Mesenteric fat pad (tissue), 1 donor: ENCODE data around the gene LRP1B. TPM values are rescaled to one million over a fixed set of nuclear protein-coding genes. Genes with fewer than 3 reads are reported as not detected.
A peak's percentile ranks its signal among the peaks of the same experiment; 100 is the strongest.

Experiments used
- DNase-seq: peaks from one replicate; pipeline ENCODE4 v3.0.0-alpha.2; 2020; ENCODE audit warnings: low spot score
- long read RNA-seq: library from polyadenylated mRNA; unstranded; transcript quantifications from one replicate; pipeline ENCODE4 v2.0.0, GENCODE V29; 2020
- total RNA-seq: library from RNA; stranded (reverse); fragmentation: NEBNext Ultra II Directional; extraction: Animal tissue kit (Norgen Biotek cat#: 25700); gene quantifications from one replicate; pipeline ENCODE4 v1.2.1, GENCODE V29; 2021
- donor health status: DM: yes; HTN: yes; CAD: no.

Gene LRP1B
- 0.22 TPM for total RNA-seq
- long read RNA-seq, result 0 reads

- no peak for DNase-seq
These were observed at the start of gene LRP1B for GRCh38 chr2:142131010-142131669. Gene LRP1B (minus strand): TSS chr2:142131016. CDS start chr2:142130729, 287 bp downstream.

GRCh38 chr2:142179686-142180085 lies 48.9 kb upstream of the LRP1B start:
- no peak for DNase-seq

GRCh38 chr2:142178604-142179003 lies 47.8 kb upstream of the LRP1B start:
- no peak for DNase-seq

GRCh38 chr2:142176941-142177340 lies 46.1 kb upstream of the LRP1B start:
- DNase-seq, result no peak

- no peak for DNase-seq
These were observed 45.1 kb upstream of the LRP1B start for GRCh38 chr2:142175813-142176338.

- no peak for DNase-seq
These were observed 43.4 kb upstream of the LRP1B start for GRCh38 chr2:142174176-142174575.

GRCh38 chr2:142170847-142171246 lies 40.0 kb upstream of the LRP1B start:
- DNase-seq, result no peak

GRCh38 chr2:142165790-142166189 lies 35.0 kb upstream of the LRP1B start:
- DNase-seq, result no peak

- DNase-seq, result no peak
These were observed 22.8 kb upstream of the LRP1B start for GRCh38 chr2:142153601-142154000.

- no peak for DNase-seq
These were observed 19.6 kb upstream of the LRP1B start for GRCh38 chr2:142150453-142150852.

- DNase-seq, result no peak
These were observed 13.7 kb upstream of the LRP1B start for GRCh38 chr2:142144547-142144946.

- DNase-seq, result no peak
These were observed 11.8 kb upstream of the LRP1B start for GRCh38 chr2:142142595-142142994.

- DNase-seq, result no peak
These were observed 9.6 kb upstream of the LRP1B start for GRCh38 chr2:142140434-142140845.

- no peak for DNase-seq
These were observed 8.6 kb upstream of the LRP1B start for GRCh38 chr2:142139384-142139783.

GRCh38 chr2:142136571-142136970 lies 5.8 kb upstream of the LRP1B start:
- DNase-seq, result no peak

- no peak for DNase-seq
These were observed 4.1 kb upstream of the LRP1B start for GRCh38 chr2:142134911-142135310.

- DNase-seq, result peak; percentile 89
These were observed 456 bp downstream of the LRP1B start for GRCh38 chr2:142130111-142131009.

- DNase-seq, result no peak
These were observed 2.7 kb downstream of the LRP1B start for GRCh38 chr2:142128105-142128504.

GRCh38 chr2:142127248-142127647 lies 3.6 kb downstream of the LRP1B start:
- DNase-seq, result no peak

- no peak for DNase-seq
These were observed 6.1 kb downstream of the LRP1B start for GRCh38 chr2:142124706-142125105.

- DNase-seq, result no peak
These were observed 11.5 kb downstream of the LRP1B start for GRCh38 chr2:142119347-142119746.

GRCh38 chr2:142112757-142113221 lies 18.0 kb downstream of the LRP1B start:
- no peak for DNase-seq
